Measurements from ENCODE around the gene GNS. TPM values are rescaled to one million over a fixed set of nuclear protein-coding genes. Genes with fewer than 3 reads are reported as not detected.
A peak's percentile ranks its signal among the peaks of the same experiment; 100 is the strongest.
"Not testable (repeated sequence)": the region's sequence is repeated elsewhere in the genome, so short reads cannot be mapped to it uniquely, and the experiment has no call there.

Gene GNS
- total RNA-seq (2014; rRNA removed; shearing (Covaris generic)) = 50.2 and 64.1 TPM in 2 replicates

GRCh38 chr12:64759035-64759894, at the start of gene GNS:
Gene GNS, minus strand, starts transcription at chr12:64759406. Its CDS starts 130 bp downstream, at chr12:64759276.
- peak; percentile 96 for DNase-seq (ENCODE audit: low spot score)
- in situ Hi-C loops (cut with HindIII; ENCODE audit: low sequenced_read_pairs) = no loop called here

DNA sequence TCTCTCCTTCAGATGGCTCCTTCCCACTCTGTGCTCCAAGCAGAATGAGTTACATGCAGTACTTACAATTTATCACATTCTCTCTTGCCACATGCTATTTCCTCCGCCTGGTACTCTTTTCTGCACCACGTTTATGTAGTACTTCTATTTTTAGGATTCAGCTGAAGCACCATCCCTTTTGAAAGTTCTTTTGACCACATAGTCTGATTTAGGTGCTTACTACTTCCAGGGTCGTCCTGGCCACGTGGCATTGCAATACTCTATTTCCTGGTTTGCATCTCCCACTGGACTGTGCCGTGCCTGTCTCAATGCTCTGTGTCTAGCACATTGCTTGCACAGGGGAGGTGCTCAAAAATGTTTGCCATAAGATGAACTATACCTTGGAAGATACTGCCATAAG, 48.9 kb upstream of the GNS start:
- DNase-seq (ENCODE audit: low spot score) = no peak
- in situ Hi-C loops (cut with HindIII; ENCODE audit: low sequenced_read_pairs) = no loop called here

DNA sequence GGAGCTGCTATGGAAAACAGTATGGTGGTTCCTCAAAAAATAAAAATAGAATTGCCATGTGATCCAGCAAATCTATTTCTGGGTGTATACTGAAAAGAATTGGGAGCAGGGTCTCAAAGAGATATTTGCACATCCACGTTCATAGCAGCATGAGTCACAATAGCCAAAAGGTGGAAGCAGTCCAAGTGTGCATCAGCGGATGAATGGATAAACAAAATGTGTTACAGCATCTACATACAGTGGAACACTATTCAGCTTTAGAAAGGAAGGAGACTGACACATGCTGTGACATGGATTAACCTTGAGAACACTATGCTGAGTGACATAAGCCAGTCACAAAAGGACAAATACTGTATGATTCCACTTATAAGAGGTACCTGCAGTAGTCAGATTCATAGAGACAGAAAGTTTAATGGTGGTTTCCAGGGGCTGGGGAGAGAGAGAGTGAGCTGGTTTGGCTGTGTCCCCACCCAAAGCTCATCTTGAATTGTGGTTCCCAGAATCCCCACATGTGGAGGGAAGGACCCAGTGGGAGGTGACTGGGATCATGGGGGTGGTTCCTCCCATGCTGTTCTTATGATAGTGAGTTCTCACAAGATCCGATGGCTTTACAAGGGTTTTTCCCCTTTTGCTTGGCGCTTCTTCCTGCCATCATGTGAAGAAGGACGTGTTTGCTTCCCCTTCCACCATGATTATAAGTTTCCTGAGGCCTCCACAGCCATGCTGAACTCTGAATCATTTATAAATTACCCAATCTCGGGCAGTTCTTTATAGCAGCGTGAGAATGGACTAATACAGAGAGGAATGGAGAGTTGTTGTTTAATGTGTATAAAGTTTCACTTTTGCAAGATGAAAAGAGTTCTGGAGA, 47.6 kb upstream of the GNS start:
- DNase-seq (ENCODE audit: low spot score) = no peak
- in situ Hi-C loops (cut with HindIII; ENCODE audit: low sequenced_read_pairs) = no loop called here

DNA sequence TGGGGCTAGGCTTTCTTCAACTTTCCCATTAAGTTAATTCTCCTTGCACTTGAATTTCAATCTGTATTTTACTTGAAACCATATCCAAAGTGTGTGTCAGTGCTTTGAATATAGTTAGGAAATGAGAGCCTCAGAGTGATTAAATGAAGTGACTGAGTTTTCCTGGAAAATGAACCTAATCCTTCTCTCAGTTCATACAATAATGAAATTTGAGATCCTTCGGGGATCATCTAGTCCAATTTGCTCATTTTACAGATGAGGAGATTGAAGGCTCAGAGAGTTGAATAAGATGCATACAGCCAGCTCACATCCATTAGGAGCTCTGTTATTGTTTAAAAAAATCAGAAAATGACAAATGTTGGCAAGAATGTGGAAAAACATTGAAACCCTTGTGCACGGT, 47.0 kb upstream of the GNS start:
- DNase-seq (ENCODE audit: low spot score) = no peak
- in situ Hi-C loops (cut with HindIII; ENCODE audit: low sequenced_read_pairs) = no loop called here

DNA sequence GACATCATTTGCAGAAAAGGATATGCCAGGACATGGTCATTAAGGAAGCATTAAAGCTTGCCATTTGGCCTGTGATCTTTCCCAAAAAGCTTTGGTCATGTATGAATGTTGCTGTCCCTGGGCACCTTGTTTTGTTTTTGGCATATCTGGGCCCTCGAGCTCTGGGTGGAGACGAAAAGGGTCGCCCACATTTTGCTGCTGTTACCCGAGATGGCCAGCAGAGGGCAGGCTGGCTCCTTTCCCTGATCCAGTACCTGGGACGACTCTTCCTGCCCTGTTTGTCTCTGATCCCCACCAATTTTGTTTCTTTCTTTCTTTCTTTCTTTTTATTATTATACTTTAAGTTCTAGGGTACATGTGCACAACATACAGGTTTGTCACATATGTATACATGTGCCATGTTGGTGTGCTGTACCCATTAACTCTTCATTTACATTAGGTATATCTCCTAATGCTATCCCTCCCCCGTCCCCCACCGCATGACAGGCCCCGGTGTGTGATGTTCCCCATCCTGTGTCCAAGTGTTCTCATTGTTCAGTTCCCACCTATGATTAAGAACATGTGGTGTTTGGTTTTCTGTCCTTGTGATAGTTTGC, 43.1 kb upstream of the GNS start:
- in situ Hi-C loops (cut with HindIII; ENCODE audit: low sequenced_read_pairs) = not testable (repeated sequence)
- peak; percentile 56 for DNase-seq (ENCODE audit: low spot score)

- peak; percentile 19 for DNase-seq (ENCODE audit: low spot score)
- in situ Hi-C loops (cut with HindIII; ENCODE audit: low sequenced_read_pairs) = no loop called here
Observed at GRCh38 chr12:64801381-64801780, 42.2 kb upstream of the GNS start.

DNA sequence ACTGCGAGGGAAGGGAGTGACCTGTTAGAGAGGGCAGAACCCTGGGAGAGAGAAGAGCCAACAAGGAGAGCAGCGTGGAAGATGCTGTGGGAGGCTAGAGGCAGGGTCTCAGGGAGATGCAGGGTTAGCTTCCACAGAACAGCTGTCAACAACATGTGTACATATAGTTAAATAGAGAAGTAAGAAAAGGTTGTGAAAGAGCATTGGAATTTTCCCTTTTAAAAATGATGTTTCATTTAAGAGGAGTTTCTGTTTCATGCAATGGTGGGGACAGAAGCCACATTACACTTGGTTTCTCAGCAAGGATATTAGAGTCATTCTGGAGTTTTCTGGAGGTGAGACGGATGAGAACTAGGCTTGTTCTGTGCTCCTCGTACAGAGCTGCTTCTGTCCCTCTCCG, 41.4 kb upstream of the GNS start:
- in situ Hi-C loops (cut with HindIII; ENCODE audit: low sequenced_read_pairs) = no loop called here
- DNase-seq (ENCODE audit: low spot score) = no peak

GRCh38 chr12:64798165-64798564, 39.0 kb upstream of the GNS start:
- in situ Hi-C loops (cut with HindIII; ENCODE audit: low sequenced_read_pairs) = no loop called here
- no peak for DNase-seq (ENCODE audit: low spot score)

DNA sequence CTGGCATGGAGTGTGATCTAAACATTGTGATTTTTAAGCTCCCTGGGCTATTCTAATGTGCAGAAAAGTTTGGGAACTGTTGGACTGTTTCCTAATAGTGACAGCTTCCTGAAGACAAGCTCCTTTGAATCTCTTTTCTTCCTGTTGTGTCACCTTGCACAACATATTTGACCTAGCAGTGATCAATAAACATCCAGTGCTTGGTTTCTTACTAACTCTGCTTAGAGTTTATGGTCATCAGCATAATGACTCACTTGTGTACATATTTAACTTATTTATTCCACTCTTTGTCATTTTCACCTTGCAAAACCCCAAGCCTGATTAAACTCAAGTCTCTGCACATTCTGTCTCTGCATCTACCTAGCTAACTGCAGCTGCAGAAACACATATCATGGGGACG, 38.0 kb upstream of the GNS start:
- no peak for DNase-seq (ENCODE audit: low spot score)
- in situ Hi-C loops (cut with HindIII; ENCODE audit: low sequenced_read_pairs) = no loop called here

- in situ Hi-C loops (cut with HindIII; ENCODE audit: low sequenced_read_pairs) = no loop called here
- peak; percentile 84 for DNase-seq (ENCODE audit: low spot score)
Observed at GRCh38 chr12:64796205-64796845, 37.1 kb upstream of the GNS start.

DNA sequence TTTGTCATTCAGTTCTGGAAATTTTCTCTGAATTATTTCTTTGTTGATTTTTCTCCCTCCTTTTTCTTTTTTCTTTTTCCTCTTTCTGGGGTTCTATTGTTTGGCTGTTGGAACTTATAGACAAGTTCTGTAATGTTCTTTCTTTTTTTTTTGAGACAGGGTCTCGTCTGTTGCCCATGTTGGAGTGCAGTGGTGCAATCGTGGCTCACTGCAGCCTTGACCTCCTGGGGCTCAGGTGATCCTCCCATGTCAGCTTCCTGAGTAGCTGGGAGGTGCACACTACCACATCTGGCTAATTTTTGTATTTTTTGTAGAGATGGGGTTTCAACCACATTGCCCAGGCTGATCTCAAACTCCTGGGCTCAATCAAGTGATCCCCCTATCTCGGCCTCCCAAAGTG, 35.1 kb upstream of the GNS start:
- no peak for DNase-seq (ENCODE audit: low spot score)
- in situ Hi-C loops (cut with HindIII; ENCODE audit: low sequenced_read_pairs) = no loop called here

- in situ Hi-C loops (cut with HindIII; ENCODE audit: low sequenced_read_pairs) = no loop called here
- DNase-seq (ENCODE audit: low spot score) = no peak
Observed at GRCh38 chr12:64793610-64794009, 34.4 kb upstream of the GNS start.

DNA sequence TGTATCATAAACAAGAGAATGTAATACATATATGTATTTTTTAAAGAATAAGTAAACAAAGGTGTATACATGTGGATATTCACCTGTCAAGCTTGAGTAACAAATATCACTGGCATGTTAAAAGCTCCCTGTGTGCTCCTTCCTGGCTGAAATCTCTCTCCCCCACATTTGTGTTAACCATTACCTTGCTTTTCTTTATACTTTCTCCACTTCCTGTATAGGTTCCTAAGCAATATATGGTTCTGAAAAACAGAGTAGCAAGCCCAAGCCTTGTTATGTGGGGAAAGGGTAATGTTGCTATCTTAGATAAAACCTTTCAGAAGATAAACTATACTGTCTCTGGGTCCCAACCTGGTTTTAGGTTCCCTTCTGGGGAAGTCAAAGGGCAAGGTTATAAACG, 32.9 kb upstream of the GNS start:
- in situ Hi-C loops (cut with HindIII; ENCODE audit: low sequenced_read_pairs) = no loop called here
- no peak for DNase-seq (ENCODE audit: low spot score)

DNA sequence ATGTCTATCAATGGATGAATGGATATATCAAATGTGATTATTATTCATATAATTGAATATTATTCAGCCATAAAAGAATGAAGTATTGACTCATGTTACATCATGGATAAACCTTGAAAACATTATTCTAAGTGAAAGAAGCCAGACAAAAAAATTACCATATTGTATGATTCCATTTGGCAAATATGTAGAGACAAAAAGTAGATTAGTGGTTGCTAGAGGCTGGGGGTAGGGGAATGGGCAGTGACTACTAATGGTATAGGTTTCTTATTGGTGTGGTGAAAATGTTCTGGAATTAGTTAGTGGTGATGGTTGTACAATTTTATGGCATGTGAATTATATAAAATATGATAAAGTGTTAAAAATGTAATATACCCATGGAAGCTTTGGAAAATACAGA, 31.8 kb upstream of the GNS start:
- in situ Hi-C loops (cut with HindIII; ENCODE audit: low sequenced_read_pairs) = no loop called here
- no peak for DNase-seq (ENCODE audit: low spot score)

- no peak for DNase-seq (ENCODE audit: low spot score)
- in situ Hi-C loops (cut with HindIII; ENCODE audit: low sequenced_read_pairs) = no loop called here
Observed at GRCh38 chr12:64790166-64790565, 31.0 kb upstream of the GNS start.

DNA sequence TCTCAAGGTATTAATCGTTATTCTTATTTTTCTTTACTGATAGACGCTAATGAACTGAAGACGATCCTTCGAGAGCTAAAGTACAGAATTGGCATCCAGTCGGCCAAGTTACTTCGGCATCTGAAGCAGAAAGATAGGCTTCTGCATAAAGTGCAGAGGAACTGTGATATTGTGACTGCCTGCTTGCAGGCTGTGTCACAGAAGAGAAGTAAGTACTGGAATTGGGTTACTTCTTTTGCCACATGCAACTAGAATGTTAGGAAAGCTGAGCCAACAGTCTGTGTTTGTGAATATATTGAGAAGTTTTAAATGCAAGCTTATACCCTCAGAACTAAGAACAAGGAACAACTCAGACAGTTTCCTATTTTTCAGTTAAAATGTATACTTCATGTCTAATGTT, 26.6 kb upstream of the GNS start:
- no peak for DNase-seq (ENCODE audit: low spot score)
- in situ Hi-C loops (cut with HindIII; ENCODE audit: low sequenced_read_pairs) = no loop called here

DNA sequence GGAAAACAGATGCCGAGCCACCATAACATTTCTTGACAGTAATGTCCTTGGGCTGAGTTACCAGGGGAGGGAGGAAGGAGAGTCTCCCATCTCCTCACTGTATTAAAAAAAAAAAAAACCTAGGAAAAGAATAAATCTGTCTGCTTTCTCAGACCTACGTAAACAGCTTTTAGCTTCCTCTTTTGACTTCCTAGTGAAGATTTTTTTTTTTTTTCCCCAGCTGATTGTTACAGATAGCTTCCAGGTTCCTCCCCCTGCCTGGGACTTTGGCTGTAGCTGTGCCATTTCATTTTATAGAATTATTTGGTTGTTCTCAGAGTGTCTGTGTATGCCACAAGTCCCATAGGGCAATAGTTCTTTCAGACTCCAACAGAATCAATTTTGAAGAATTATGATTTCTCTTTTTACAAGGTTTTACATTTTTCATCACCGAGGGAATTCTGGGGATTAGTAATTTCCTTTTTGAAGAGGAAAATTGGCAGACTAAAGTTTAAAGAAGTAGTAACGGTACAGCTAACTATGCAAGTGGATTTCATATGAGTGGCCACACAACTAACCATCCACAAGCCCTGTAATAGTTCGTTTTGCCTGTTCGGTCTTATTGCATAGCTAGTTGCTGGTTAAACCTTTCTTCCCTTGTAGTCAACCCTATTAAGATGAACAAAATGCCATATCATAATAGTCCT, 23.1 kb upstream of the GNS start:
- in situ Hi-C loops (cut with HindIII; ENCODE audit: low sequenced_read_pairs) = no loop called here

GRCh38 chr12:64781280-64782190, 22.3 kb upstream of the GNS start:
- DNase-seq (ENCODE audit: low spot score) = no peak
- in situ Hi-C loops (cut with HindIII; ENCODE audit: low sequenced_read_pairs) = no loop called here

More for the DNA sequence above, 23.1 kb upstream of the GNS start:
- DNase-seq (ENCODE audit: low spot score) = no peak

Measured in G401 (cell line).